Measurements from ENCODE around the gene CHRNA4. TPM values are rescaled to one million over a fixed set of nuclear protein-coding genes. Genes with fewer than 3 reads are reported as not detected.
"Not testable (repeated sequence)": the region's sequence is repeated elsewhere in the genome, so short reads cannot be mapped to it uniquely, and the experiment has no call there.

The CHRNA4 gene
- total RNA-seq, 4 donors from 2014 or later: 0.54 to 6.3 (median 1.9) TPM

DNA sequence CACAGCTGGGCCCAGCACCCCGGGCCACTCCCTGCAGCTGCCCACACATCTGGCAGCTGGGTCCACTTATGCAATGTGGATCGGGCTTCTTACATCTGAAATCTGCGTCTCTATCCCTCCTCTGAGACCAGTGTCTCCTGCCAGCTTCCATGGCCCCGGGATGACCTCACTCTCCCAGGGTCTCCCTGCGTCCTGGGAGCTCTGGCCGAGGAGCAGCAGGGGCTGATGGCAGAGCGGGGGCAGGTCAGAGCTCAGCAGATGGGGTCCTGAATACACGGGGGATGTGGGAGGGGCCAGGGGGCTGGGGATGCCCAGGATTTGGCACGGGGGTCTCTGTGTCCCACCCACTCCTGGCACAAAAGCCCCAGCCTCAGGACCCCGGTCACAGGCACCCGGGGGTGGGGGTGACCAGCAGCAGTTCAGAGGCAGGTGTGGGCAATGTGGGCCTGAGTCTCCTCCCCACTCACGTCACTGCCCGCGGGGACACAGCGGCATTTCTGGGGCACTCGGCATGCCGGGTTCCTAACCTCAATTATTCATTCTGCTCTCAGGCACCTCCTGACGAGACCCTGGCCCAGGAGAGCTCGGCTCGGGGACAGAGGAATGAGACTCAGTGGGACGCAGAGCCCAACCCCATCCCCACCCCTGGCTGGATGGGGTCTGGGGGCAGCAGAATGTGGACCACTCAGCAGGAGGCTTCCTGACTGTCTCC is 16.4 kb downstream of the CHRNA4 start:
- no peaks in the 10 kb centered on the region for H3K36me3 ChIP-seq
- no peaks in the 10 kb centered on the region for H3K9me3 ChIP-seq
- TF ChIP-seq POLR2A (IDR thresholded peaks at IDR 0.05): no peak
- TF ChIP-seq, protein P1, sequence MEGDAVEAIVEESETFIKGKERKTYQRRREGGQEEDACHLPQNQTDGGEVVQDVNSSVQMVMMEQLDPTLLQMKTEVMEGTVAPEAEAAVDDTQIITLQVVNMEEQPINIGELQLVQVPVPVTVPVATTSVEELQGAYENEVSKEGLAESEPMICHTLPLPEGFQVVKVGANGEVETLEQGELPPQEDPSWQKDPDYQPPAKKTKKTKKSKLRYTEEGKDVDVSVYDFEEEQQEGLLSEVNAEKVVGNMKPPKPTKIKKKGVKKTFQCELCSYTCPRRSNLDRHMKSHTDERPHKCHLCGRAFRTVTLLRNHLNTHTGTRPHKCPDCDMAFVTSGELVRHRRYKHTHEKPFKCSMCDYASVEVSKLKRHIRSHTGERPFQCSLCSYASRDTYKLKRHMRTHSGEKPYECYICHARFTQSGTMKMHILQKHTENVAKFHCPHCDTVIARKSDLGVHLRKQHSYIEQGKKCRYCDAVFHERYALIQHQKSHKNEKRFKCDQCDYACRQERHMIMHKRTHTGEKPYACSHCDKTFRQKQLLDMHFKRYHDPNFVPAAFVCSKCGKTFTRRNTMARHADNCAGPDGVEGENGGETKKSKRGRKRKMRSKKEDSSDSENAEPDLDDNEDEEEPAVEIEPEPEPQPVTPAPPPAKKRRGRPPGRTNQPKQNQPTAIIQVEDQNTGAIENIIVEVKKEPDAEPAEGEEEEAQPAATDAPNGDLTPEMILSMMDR (IDR thresholded peaks at IDR 0.05): no peak
- no peak for DNase-seq
- intact Hi-C loops (cut with DNase I): no loop called here
- no peak overlapping the region for H3K4me3 ChIP-seq (replicated peaks in 1 of 3)
- H3K4me1 ChIP-seq: peaks cover 11 to 17% of the 10 kb centered on the region in 2 donors
- H3K27ac ChIP-seq: no peak overlapping the region
- 73 to 79% methylated on average over 17 to 20 of the region's 21 CpGs for WGBS, 2 donors
- H3K27me3 ChIP-seq: no peaks in the 10 kb centered on the region

DNA sequence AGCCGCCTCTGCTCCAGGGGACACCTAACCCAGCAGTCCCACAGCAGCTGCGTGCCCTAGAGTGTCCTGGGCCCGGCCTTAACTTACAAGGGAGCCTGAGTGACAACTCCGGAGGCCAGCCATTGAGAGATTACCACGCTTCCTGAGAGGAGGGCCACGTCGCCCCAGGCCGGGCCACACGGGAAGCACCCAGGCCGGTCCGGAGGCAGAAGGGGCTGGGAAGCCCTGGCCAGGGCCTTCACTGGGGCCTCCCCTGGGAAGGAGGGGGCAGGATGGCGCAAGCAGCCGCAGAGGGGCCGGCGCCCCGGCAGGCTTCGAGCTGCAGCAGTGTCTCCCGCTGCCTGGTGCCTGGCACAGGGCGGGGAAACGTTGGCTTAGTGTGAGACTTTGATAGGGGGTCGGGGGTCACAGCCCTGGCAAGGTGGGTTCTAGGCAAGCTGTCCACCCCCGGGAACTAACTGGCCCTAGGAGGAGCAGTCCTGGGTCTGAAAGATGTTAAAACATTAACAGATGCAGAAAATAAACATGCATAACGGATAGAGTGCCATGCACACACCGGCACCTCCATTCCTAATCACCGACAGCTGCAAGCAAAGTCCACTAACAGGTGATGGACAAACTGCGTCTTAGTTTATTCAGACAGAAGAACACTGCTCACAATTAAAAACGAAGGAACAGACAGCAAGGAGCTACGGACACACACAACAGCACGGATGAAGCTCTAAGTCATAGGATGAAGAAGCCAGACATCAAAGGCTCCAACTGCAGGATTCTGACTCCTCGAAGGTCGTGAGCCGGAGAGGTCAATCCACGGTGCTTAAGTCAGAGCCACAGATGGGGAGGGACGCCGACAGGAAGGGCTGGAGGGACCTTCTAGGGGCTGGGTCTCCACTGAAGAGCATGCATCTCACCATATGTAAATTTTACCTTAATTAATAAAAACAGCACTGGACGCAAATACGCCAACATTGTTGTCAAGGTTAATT is 17.4 kb downstream of the CHRNA4 start:
- 75 to 82% methylated on average over 26 to 30 of the region's 37 CpGs for WGBS, 2 donors
- Histone ChIP-seq H3K4me3 (replicated peaks in 1 of 3) (no peak overlapping the region), H3K9me3 (no peaks in the 10 kb centered on the region), H3K4me1 (peaks cover 11 to 17% of the 10 kb centered on the region in 2 donors), H3K27ac (no peak overlapping the region), H3K27me3 (no peaks in the 10 kb centered on the region), H3K36me3 (no peaks in the 10 kb centered on the region)
- DNase-seq: no peak
- intact Hi-C loops (cut with DNase I): no loop called here
- TF ChIP-seq, protein P1 (IDR thresholded peaks at IDR 0.05): no peak
- no peak for TF ChIP-seq POLR2A (IDR thresholded peaks at IDR 0.05)

DNA sequence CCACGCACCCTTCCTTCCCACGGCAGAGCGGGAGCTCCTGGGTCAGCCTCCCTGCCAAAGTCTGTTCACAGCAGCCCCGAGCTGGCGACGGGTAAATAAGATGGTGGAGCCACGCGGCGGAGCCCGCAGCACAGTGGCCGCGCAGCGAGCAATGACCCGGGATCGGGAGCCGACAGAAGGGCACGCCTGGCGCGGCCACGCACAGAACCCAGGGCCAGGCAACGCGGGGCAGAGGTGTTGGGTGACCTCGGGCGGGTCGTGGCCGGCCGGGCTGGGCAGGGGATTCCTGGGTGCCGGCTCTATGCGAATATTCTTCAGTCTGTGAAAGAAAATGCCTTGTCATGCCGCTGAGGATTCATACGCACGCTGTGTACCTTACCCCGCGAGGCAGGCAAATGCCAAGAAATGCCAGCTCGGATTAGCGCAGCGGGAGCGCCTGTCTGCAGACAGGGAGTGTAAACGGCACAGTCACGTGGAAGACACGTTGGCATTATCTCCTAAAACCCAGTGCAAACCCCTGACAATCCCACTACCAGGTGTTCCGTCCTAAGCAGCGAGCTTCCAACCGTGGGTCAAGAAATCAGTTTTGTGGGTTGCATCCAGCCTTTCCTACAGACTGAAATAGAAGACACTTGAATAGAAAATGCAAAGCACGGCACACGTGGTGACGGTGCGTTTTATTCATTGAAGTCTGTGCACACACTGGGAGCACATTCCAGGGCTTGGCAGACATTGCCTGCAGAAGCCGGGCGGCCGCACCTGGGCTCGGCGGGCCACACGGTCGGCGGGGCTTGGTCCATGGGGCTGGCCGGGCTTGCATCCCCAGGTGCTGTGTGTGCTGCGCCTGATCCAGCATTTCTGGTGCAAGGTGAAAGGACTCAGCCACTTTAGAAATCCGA is 18.3 kb downstream of the CHRNA4 start:
- Histone ChIP-seq H3K9me3 (no peaks in the 10 kb centered on the region), H3K27me3 (no peaks in the 10 kb centered on the region)
- WGBS, 2 donors: 92 to 94% methylated on average over 50 to 59 of the region's 59 CpGs

DNA sequence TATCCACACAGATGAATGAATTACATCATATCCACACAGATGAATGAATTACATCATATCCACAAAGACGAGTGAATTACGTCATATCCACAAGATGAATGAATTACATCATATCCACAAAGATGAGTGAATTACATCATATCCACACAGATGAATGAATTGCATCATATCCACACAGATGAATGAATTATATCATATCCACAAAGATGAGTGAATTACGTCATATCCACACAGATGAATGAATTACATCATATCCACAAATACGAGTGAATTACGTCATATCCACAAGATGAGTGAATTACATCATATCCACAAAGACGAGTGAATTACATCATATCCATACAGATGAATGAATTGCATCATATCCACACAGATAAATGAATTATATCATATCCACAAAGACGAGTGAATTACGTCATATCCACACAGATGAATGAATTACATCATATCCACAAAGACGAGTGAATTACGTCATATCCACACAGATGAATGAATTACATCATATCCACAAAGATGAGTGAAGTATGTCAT is 20.9 kb downstream of the CHRNA4 start:
- H3K27ac ChIP-seq; H3K4me3 ChIP-seq (replicated peaks in 1 of 3); H3K27me3 ChIP-seq; DNase-seq; H3K9me3 ChIP-seq; H3K4me1 ChIP-seq; intact Hi-C loops (cut with DNase I); H3K36me3 ChIP-seq: not testable (repeated sequence)
- 88 to 89% methylated on average over 10 of the region's 10 CpGs for WGBS, 2 donors

More for the DNA sequence above, 18.3 kb downstream of the CHRNA4 start:
- TF ChIP-seq, protein P1 (IDR thresholded peaks at IDR 0.05): no peak
- no peak for TF ChIP-seq POLR2A (IDR thresholded peaks at IDR 0.05)
- DNase-seq: no peak
- intact Hi-C loops (cut with DNase I): no loop called here
- H3K36me3 ChIP-seq: no peaks in the 10 kb centered on the region
- H3K27ac ChIP-seq: no peak overlapping the region
- no peak overlapping the region for H3K4me3 ChIP-seq (replicated peaks in 1 of 3)
- H3K4me1 ChIP-seq: peaks cover 11 to 17% of the 10 kb centered on the region in 2 donors

DNA sequence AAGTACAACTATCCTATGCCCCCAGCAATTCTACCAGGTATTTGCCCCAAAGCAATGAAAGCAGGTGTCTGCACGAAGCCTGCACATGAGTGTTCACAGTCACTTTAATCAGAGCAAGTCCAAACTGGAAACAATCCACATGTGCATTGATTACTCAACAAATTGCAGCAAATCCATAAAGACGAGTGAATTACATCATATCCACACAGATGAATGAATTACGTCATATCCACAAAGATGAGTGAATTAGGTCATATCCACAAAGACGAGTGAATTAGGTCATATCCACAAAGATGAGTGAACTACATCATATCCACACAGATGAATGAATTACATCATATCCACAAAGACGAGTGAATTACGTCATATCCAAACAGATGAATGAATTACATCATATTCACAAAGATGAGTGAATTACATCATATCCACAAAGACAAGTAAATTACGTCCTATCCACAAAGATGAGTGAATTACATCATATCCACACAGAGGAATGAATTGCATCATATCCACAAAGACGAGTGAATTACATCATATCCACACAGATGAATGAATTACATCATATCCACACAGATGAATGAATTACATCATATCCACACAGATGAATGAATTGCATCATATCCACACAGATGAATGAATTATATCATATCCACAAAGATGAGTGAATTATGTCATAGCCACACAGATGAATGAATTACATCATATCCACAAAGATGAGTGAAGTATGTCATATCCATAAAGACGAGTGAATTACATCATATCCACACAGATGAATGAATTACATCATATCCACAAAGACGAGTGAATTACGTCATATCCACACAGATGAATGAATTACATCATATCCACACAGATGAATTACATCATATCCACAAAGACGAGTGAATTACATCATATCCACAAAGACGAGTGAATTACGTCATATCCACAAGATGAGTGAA is 21.7 kb downstream of the CHRNA4 start:
- H3K4me3 ChIP-seq (replicated peaks in 1 of 3); H3K27ac ChIP-seq; H3K9me3 ChIP-seq; H3K36me3 ChIP-seq; H3K4me1 ChIP-seq; intact Hi-C loops (cut with DNase I); H3K27me3 ChIP-seq; DNase-seq: not testable (repeated sequence)
- 81% methylated on average over 14 of the region's 14 CpGs for WGBS, 2 donors
